HG03139 (cell line): ENCODE data around the gene TFPI2.

Experiments
- ATAC-seq: cut with Tn5 transposase; IDR thresholded peaks from one replicate; pipeline ENCODE4 v1.9.1; 2021; ENCODE audit not compliant: unreplicated experiment

The TFPI2 gene

GRCh38 chr7:93860261-93860660, 30.3 kb downstream of the TFPI2 start:
- ATAC-seq = no peak

DNA sequence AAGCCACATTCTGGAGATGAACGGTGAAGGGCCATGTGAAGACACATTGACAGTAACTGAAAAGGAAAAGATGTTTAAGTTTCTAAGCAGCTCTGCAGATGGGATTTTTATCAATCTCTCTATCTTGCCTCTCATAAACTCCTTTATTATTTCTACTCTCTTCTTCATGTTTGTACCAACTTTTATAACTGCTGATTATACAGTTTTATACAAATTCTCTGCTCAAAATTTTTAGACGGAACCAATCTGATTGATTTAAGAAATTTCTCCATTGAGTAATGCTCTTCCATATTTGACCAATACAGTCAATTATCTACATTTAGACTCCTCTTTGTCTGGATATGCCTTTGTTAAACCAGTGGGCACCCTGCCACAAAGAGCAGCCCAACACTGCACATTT, 31.7 kb downstream of the TFPI2 start:
- no peak for ATAC-seq

DNA sequence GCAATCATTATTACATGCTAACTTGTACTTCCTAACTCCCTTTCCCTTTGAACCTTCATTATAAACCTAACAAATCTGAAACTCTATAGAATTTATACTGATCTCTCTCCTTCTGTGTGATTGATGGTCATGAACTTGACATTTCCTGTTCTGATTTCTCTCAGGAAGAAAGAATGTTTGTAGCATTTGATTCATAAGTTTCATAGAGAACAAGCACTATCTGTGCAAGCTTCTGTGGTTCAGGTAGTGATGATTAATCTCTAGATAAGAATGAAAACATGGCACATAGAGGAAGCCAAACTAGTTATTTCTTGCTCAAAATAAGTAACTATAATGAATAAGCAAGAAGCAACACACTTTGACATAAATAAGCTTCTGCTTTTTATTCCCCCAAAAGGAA, 34.2 kb downstream of the TFPI2 start:
- ATAC-seq = no peak

DNA sequence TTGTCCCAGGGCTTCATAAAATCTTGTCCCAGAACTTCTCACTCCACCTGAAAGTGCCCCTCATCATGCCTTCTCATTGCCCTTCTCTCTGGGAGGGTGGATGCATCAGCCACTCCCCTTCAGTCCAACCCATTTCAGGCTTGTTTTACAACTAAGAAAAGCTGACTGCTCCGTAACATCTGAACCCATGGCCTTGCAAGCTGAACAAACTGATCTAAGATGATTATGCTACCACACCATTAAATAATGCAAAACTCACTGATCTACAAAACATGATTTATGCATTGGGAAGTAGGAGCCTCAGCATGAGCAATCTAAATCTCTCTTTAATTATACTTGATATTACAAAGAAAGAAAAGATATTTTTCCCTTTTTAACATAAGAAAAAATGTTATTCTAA, 34.8 kb downstream of the TFPI2 start:
- no peak for ATAC-seq

GRCh38 chr7:93854480-93854879, 36.1 kb downstream of the TFPI2 start:
- ATAC-seq = no peak

DNA sequence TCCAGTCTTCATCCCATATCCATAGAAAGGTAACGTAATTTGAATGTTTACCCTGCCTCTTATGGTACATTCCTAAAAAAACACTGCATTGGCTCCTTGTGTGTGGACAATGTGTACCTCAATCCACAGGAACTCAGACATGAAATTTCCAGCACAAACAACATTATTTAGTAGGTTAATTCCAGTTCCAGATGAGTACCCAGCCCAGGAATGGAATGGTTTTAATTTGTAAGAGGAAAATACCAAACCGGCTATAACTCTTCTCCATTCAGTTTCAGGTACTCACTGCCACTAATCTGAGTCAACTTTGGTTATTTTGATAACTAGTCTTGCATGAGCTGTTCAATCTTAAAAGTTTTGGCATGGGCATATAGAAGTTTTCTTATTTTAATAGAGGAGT, 39.0 kb downstream of the TFPI2 start:
- no peak for ATAC-seq

- ATAC-seq = no peak
Measured at GRCh38 chr7:93843260-93843659, 47.3 kb downstream of the TFPI2 start.

- ATAC-seq = no peak
Measured at GRCh38 chr7:93838966-93839365, 51.6 kb downstream of the TFPI2 start.

- no peak for ATAC-seq
Measured at GRCh38 chr7:93837245-93837644, 53.3 kb downstream of the TFPI2 start.

- ATAC-seq = no peak
Measured at GRCh38 chr7:93836116-93836515, 54.4 kb downstream of the TFPI2 start.

DNA sequence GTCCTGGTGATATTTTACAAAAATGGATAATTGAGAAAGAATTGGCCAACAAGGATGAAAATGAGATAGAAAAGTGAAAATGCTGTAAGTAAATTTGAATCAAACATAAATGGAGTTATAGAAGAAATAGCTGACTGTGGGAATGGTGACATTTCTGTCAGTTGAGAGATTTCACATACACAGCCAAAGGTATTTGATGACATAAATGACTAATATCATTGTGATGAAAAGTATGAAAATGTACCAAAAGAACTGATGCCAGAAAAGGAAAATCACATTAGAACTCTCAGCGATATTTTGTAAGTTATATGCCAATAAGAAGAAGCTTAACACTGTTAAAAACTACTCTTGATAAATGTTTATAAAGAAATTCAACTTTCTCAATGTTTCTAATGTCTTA, 54.9 kb downstream of the TFPI2 start:
- ATAC-seq = no peak
